WI38 (cell line): ENCODE results near the gene HOMER3.

Source experiments
- H3K4me3 ChIP-seq: 2 replicates; pipeline ENCODE4 v1.5.1; 2011; ENCODE audit warnings: low read depth, mild to moderate bottlenecking, control low read depth, low read length
- TF ChIP-seq, protein P1 (sequence below): IDR thresholded peaks from 2 replicates; pipeline ENCODE4 v1.5.1; 2012; ENCODE audit warnings: low read depth, mild to moderate bottlenecking, control low read depth, low read length

HOMER3 gene

GRCh38 chr19:18921593-18921992 lies 19.4 kb downstream of the HOMER3 start:
- no peak overlapping the region for H3K4me3 ChIP-seq
- TF ChIP-seq, protein P1, sequence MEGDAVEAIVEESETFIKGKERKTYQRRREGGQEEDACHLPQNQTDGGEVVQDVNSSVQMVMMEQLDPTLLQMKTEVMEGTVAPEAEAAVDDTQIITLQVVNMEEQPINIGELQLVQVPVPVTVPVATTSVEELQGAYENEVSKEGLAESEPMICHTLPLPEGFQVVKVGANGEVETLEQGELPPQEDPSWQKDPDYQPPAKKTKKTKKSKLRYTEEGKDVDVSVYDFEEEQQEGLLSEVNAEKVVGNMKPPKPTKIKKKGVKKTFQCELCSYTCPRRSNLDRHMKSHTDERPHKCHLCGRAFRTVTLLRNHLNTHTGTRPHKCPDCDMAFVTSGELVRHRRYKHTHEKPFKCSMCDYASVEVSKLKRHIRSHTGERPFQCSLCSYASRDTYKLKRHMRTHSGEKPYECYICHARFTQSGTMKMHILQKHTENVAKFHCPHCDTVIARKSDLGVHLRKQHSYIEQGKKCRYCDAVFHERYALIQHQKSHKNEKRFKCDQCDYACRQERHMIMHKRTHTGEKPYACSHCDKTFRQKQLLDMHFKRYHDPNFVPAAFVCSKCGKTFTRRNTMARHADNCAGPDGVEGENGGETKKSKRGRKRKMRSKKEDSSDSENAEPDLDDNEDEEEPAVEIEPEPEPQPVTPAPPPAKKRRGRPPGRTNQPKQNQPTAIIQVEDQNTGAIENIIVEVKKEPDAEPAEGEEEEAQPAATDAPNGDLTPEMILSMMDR, result no peak

GRCh38 chr19:18920400-18920799 lies 20.6 kb downstream of the HOMER3 start:
- TF ChIP-seq, protein P1, result no peak
- peak overlapping the region; percentile 93 for H3K4me3 ChIP-seq

DNA sequence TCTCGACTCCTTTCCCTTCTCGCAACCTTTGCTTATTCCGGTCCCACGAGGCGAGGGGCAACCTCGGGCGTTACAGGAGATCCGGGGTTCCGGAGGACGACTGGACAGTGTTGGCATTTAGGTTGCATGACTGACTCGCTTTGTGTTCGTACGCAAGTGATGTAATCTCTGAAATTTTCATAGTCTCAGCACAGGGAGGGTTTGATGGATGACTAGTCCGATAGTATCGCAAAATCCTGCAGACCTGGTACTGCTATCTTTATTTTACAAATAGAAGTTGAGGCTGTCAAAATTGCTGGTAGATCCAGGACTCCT lies 21.2 kb downstream of the HOMER3 start:
- TF ChIP-seq, protein P1, result no peak
- peak overlapping the region; percentile 93 for H3K4me3 ChIP-seq

- peak within 1 kb of the TSS; percentile 93 for H3K4me3 ChIP-seq
- TF ChIP-seq, protein P1, result no peak
These were observed 21.7 kb downstream of the HOMER3 start, which contains the start of the genes COPE and DDX49 for GRCh38 chr19:18919086-18919899. Gene COPE, minus strand, starts transcription at chr19:18919387. Its CDS starts 39 bp downstream, at chr19:18919348. Gene DDX49, plus strand, starts transcription at chr19:18919715. Its CDS starts 27 bp downstream, at chr19:18919742.

DNA sequence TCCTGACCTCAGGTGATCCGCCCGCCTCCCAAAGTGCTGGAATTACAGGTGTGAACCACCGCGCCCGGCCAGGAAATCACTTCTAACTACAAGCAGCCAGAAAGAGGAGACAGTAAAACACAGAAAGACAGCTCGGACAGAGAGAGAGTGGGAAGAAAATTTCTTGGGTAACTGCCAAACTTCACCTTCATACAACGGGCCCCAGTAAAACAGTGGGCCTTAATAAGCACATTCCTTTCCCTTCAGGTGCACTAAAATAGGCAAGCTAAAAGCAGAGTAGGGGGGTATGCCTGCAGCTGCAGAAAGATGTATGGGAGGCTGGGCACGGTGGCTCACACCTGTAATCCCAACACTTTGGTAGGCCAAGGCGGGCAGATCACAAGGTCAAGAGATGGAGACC lies 23.4 kb downstream of the HOMER3 start:
- peak overlapping the region; percentile 93 for H3K4me3 ChIP-seq

DNA sequence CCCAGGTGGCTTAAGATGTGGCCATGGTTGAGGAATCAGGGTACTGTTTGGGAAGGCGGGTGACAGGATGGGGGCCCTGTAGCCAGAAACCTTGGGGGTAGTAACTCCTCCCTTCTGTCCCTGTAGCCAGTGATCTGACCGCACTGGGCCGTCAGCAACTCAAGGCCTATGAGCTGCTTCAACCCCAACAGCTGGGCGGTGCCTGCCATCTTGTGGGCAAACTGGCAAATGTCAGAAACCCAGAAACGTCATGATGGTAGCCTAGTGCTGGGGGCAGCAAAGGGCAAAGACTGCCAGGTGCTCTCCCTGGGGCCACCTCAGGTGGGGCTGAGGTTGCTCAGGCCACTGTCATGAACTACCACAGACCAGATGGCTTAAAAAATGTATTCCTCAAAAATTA lies 25.4 kb downstream of the HOMER3 start:
- H3K4me3 ChIP-seq, result no peak overlapping the region
- TF ChIP-seq, protein P1, result no peak

DNA sequence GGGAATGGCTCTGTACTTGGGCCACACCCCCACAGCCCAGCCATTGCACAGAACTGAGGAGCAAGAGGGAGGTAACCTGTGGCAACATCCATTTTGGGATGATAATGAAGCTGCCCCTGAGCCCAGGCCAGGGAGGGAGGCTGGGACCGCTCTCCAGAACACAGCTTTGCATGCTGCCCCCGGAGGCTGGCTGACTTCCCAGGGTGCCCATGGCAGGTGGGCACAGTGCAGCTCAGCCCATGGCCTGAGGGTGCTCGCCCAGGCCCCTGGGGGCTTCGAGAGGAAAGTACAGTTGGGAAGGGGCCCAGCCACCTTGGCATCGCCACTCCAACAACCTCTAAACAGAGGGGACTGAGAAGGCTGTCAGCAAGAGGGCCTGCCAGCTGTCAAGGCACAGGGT lies 27.6 kb downstream of the HOMER3 start:
- H3K4me3 ChIP-seq, result no peak overlapping the region
- TF ChIP-seq, protein P1, result no peak

DNA sequence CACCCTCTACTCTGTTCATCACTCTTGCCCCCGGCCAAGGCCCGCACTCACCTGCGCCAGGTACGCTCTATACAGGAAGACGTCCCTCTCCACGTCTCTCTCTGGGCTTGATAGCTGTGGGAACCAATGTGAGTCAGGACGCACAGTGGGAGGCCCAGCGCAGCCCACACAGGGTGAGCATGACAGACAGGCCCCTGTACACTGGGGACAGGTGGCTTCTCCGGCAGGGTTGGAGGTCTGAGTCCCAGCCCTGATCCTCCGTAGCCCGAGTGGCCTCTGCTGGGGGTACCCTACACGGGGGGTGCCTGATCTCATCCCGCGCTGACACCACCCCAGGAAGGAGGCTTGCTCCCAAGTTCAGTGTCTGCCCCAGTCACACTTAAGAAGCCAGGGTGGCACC lies 28.1 kb downstream of the HOMER3 start:
- H3K4me3 ChIP-seq, result no peak overlapping the region
- TF ChIP-seq, protein P1, result no peak
